ENCODE results near the gene KRT86.

GRCh38 chr12:52294803-52295202, 20.4 kb downstream of the KRT86 start:
- no peak for TF ChIP-seq EP300 (IDR thresholded peaks at IDR 0.05)
- no peak for TF ChIP-seq CTCF (IDR thresholded peaks at IDR 0.05)
- no peak for TF ChIP-seq POLR2A (IDR thresholded peaks at IDR 0.05)

Data from gastroesophageal sphincter (tissue), 3 donors.